ENCODE measurements around the gene RASGRP1.

Gene RASGRP1

DNA sequence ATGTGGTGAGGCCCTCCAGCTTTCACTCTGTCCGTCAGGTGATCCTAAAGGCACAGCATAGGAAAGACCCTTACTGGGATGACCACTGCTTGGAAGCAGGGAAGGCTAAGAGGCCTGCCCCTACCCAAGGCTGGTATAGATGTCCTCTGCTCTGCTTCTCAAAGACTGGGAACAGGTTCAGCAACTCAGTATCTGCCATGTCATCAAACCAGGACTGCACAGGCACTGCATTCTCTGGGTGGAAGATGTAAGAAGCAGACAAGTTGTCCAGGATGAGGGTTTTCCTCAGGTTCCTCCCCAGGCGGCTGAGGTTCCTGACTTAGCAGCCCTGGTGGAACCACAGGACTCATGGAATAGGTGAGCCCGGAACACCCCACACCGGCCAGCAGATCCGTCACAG lies 106.0 kb downstream of the RASGRP1 start:
- no peak for DNase-seq (ENCODE audit: low read depth)

DNA sequence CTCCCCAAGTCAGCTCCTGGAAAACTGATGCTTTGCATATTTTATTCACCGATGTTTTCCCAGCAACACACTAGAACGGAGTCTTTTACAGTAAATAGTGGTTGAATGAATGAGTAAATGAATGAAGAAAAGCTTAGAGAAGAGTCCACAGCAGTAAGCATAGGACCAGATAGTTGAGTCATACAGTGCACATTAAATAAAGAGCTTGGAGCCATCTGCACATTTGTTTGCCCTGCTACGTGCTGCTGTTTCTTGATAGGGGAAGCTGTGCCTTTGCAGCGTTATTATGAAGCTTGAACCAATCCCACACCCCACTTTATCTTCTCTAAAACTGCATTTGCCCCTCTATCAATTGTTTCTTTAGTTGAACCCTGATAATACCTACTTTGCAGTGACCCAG lies 109.5 kb downstream of the RASGRP1 start:
- no peak for DNase-seq (ENCODE audit: low read depth)

DNA sequence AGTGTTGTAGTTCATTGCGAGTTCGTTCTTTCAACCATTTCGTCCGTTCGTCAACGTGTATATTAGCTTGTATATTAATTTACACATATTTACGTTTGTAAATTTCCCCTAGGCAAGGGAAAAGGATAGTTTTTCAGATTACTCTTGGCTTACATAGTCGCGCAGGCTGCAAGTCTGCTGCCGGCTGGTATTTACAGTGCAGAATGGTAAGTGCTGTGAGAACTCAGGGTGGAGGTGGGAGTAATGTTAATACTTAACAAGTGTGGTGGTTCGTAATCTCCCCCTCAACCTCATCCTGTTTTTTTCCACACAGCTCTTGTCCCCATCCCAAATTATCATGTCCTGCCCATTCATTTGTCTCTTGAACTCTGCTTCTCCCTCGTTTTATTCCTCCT lies 109.9 kb downstream of the RASGRP1 start:
- no peak for DNase-seq (ENCODE audit: low read depth)

GRCh38 chr15:38453971-38454695 lies 110.5 kb downstream of the RASGRP1 start, which contains the start of gene FAM98B:
TSS of gene FAM98B (plus strand) at chr15:38454127. CDS start at chr15:38454162, 35 bp downstream.
- peak; percentile 75 for DNase-seq (ENCODE audit: low read depth)

GRCh38 chr15:38441130-38441519 lies 123.5 kb downstream of the RASGRP1 start:
- DNase-seq (ENCODE audit: low read depth) = no peak

DNA sequence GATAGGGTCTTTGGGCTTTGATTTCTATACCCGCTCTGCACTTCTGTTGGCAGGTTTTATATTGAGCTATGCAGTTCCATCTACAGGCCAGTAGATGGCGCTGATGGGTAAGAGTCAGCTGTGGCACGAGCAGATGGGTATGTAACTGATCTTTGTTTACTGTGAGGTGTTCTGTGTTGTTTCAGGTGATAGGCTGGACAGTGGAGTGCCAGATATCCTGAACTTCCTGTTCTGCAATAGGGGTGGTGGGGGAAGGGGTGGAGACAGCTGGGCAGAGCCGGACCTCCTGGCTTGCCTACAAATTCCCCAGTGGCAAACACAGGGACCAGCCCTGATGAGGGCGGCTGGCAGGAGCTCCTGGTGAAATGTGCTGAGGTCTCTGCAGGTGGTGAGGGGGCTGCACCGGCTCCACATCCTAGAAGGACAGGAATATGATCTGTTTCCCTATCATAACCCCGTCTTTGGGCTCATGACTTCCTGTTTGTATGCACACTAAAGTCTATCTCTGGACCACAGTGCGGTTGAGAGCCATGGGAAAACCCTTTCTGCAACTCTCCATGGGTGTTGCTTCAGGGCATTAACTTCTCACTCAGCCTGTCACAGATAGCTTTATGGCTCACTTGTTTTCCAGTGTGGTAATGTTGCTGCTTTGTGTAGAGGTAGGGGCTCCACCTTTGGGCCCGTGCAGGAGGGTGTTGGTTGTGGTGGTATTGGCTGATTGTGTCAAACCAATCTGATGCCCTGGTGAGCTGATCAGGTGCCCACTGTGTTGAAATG lies 124.1 kb downstream of the RASGRP1 start:
- peak; percentile 22 for DNase-seq (ENCODE audit: low read depth)

All from stimulated activated CD4-positive, alpha-beta T cell treated with anti-CD3 and anti-CD28 coated beads, Interleukin-2, amount 100 ng/mL, for 4 hours (primary cell).